Glutamatergic neuron (in vitro differentiated cells): Measurements from ENCODE around the gene DPY19L1. TPM values are rescaled to one million over a fixed set of nuclear protein-coding genes. Genes with fewer than 3 reads are reported as not detected.

ENCODE experiments used
- DNase-seq: peaks from one replicate; pipeline ENCODE4 v3.0.0; 2022
- H3K27ac Mint-ChIP-seq: one replicate; pipeline ENCODE4 v1.8.0; 2020; ENCODE audit warnings: mild to moderate bottlenecking, mixed read lengths, inconsistent platforms; ENCODE audit not compliant: unreplicated experiment
- H3K27me3 Mint-ChIP-seq: one replicate; pipeline ENCODE4 v1.8.0; 2020; ENCODE audit warnings: mild to moderate bottlenecking, moderate library complexity, mixed read lengths, inconsistent platforms; ENCODE audit not compliant: unreplicated experiment
- H3K36me3 Mint-ChIP-seq: one replicate; pipeline ENCODE4 v1.8.0; 2020; ENCODE audit warnings: mild to moderate bottlenecking, mixed read lengths, inconsistent platforms; ENCODE audit not compliant: unreplicated experiment
- H3K4me1 Mint-ChIP-seq: one replicate; pipeline ENCODE4 v1.8.0; 2020; ENCODE audit warnings: mild to moderate bottlenecking, low read depth, mixed read lengths, inconsistent platforms; ENCODE audit not compliant: unreplicated experiment
- H3K4me3 Mint-ChIP-seq: one replicate; pipeline ENCODE4 v1.8.0; 2020; ENCODE audit warnings: mild to moderate bottlenecking, mixed read lengths, inconsistent platforms; ENCODE audit not compliant: unreplicated experiment
- H3K9me3 Mint-ChIP-seq: one replicate; pipeline ENCODE4 v1.8.0; 2020; ENCODE audit warnings: mild to moderate bottlenecking, moderate library complexity, mixed read lengths, inconsistent platforms; ENCODE audit not compliant: unreplicated experiment
- CTCF ChIP-seq: fragments of 200-600 bp; sonication (generic); IDR thresholded peaks from one replicate; pipeline ENCODE4 v1.5.0; 2021; ENCODE audit not compliant: partially characterized antibody, unreplicated experiment
- total RNA-seq: library from RNA; stranded (reverse); fragmentation: NEBNext Ultra II Directional; extraction: Animal tissue kit (Norgen Biotek cat#: 25700); gene quantifications from one replicate; pipeline ENCODE4 v1.2.1, GENCODE V29; 2021; ENCODE audit not compliant: unreplicated experiment

The DPY19L1 gene
- total RNA-seq, 1 donor from 2014 or later: 12.3 TPM

GRCh38 chr7:35039343-35039742, 2.1 kb upstream of the DPY19L1 start:
- H3K36me3 Mint-ChIP-seq: no peaks in the 10 kb centered on the region
- peaks cover 10% of the 10 kb centered on the region for H3K4me1 Mint-ChIP-seq
- no peak overlapping the region for H3K27ac Mint-ChIP-seq
- H3K4me3 Mint-ChIP-seq: no peak overlapping the region
- peaks cover 8% of the 10 kb centered on the region for H3K9me3 Mint-ChIP-seq
- peaks cover 4% of the 10 kb centered on the region for H3K27me3 Mint-ChIP-seq
- TF ChIP-seq CTCF: no peak
- no peak for DNase-seq

GRCh38 chr7:35038354-35038753, 1.1 kb upstream of the DPY19L1 start:
- H3K27me3 Mint-ChIP-seq: peaks cover 2% of the 10 kb centered on the region
- peaks cover under 1% of the 10 kb centered on the region for H3K36me3 Mint-ChIP-seq
- peak overlapping the region; percentile 57 for H3K27ac Mint-ChIP-seq
- no peak for DNase-seq
- H3K9me3 Mint-ChIP-seq: peaks cover 6% of the 10 kb centered on the region
- peaks cover 12% of the 10 kb centered on the region for H3K4me1 Mint-ChIP-seq
- TF ChIP-seq CTCF: no peak
- H3K4me3 Mint-ChIP-seq: peak overlapping the region; percentile 90

GRCh38 chr7:35037526-35038341, 449 bp upstream of the DPY19L1 start:
- TF ChIP-seq CTCF: peak; percentile 78
- Mint-ChIP-seq H3K36me3 (peaks cover 4% of the 10 kb centered on the region), H3K27ac (peak overlapping the region; percentile 57), H3K27me3 (peaks cover 2% of the 10 kb centered on the region), H3K4me3 (peak overlapping the region; percentile 90), H3K9me3 (peaks cover 6% of the 10 kb centered on the region), H3K4me1 (peaks cover 18% of the 10 kb centered on the region)
- peak; percentile 96 for DNase-seq

- Mint-ChIP-seq H3K36me3 (peaks cover 4% of the 10 kb centered on the region), H3K27ac (peak overlapping the region; percentile 89), H3K27me3 (peaks cover 2% of the 10 kb centered on the region), H3K9me3 (peaks cover 6% of the 10 kb centered on the region), H3K4me1 (peaks cover 22% of the 10 kb centered on the region), H3K4me3 (peak overlapping the region; percentile 93)
- no peak for TF ChIP-seq CTCF
- peak; percentile 72 for DNase-seq
Observed at GRCh38 chr7:35036361-35037171, 719 bp downstream of the DPY19L1 start.

- no peak for TF ChIP-seq CTCF
- no peak for DNase-seq
- H3K36me3 Mint-ChIP-seq: peaks cover 4% of the 10 kb centered on the region
- H3K27ac Mint-ChIP-seq: no peak overlapping the region
- H3K4me3 Mint-ChIP-seq: peak overlapping the region; percentile 93
- peaks cover 22% of the 10 kb centered on the region for H3K4me1 Mint-ChIP-seq
- peaks cover 2% of the 10 kb centered on the region for H3K27me3 Mint-ChIP-seq
- peaks cover 6% of the 10 kb centered on the region for H3K9me3 Mint-ChIP-seq
Observed at GRCh38 chr7:35035511-35035961, 1.7 kb downstream of the DPY19L1 start.
